GM12873 (cell line): ENCODE data around the gene SPATS2.

Source experiments
- TF ChIP-seq, protein P1 (sequence below): IDR thresholded peaks from 2 replicates; pipeline ENCODE4 v1.5.1; 2012; ENCODE audit warnings: low read depth, mild to moderate bottlenecking, moderate library complexity, low read length, control low read depth; ENCODE audit not compliant: insufficient read depth; ENCODE audit errors: missing control alignments

Gene SPATS2

DNA sequence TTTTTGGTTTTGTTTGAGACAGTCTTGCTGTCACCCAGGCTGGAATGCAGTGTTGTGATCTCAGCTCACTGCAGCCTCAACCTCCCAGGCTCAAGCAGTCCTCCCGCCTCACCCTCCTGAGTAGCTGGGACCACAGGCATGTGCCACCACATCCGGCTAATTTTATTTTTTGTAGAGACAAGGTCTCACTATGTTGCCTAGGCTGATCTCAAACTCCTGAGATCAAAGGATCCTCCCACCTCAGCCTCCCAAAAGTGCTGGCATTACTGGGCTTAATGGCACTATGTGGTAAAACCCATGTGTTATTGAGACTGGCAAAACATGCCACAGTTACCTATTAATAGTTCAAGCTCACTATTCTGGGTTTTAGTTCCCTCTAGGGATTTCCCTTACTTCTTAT is 120.3 kb downstream of the SPATS2 start:
- TF ChIP-seq, protein P1, sequence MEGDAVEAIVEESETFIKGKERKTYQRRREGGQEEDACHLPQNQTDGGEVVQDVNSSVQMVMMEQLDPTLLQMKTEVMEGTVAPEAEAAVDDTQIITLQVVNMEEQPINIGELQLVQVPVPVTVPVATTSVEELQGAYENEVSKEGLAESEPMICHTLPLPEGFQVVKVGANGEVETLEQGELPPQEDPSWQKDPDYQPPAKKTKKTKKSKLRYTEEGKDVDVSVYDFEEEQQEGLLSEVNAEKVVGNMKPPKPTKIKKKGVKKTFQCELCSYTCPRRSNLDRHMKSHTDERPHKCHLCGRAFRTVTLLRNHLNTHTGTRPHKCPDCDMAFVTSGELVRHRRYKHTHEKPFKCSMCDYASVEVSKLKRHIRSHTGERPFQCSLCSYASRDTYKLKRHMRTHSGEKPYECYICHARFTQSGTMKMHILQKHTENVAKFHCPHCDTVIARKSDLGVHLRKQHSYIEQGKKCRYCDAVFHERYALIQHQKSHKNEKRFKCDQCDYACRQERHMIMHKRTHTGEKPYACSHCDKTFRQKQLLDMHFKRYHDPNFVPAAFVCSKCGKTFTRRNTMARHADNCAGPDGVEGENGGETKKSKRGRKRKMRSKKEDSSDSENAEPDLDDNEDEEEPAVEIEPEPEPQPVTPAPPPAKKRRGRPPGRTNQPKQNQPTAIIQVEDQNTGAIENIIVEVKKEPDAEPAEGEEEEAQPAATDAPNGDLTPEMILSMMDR: no peak

DNA sequence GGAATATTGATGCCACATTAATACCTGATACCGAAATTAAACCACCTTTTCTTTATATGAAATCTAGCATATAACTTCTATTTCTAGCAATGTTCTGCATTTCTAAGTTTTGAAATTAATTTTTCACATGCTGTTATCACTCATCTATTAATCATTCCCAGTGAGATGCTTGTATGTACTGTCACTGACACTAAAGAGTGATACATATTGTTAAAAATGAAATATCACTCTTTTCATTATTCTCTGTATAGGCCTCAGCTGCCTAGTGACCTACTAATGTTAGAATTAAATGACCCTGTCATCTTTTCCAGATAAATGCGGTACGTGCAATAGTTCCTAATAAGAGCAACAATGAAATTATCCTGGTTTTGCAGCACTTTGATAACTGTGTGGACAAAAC is 121.9 kb downstream of the SPATS2 start:
- TF ChIP-seq, protein P1: no peak

GRCh38 chr12:49489720-49490119 is 122.5 kb downstream of the SPATS2 start:
- TF ChIP-seq, protein P1: no peak

DNA sequence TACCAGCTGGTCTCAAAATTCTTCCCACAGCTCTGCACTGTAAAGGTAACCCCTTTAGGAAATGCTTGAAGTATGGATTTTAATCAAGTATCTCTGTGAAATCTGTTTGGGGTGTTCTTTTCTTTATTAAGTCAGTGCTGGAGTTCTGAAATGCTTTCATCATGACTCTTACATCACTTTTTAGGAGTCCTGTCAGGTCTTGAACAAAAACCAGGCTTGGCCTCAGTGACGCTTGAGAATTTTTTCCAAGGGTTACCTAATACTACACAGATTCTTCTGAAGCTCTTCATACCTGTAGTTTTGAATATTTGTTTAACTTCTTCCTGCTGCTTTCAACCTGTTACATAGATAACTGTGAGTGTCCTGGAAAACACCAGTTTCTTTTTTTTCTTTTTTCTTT is 124.6 kb downstream of the SPATS2 start:
- TF ChIP-seq, protein P1: no peak

DNA sequence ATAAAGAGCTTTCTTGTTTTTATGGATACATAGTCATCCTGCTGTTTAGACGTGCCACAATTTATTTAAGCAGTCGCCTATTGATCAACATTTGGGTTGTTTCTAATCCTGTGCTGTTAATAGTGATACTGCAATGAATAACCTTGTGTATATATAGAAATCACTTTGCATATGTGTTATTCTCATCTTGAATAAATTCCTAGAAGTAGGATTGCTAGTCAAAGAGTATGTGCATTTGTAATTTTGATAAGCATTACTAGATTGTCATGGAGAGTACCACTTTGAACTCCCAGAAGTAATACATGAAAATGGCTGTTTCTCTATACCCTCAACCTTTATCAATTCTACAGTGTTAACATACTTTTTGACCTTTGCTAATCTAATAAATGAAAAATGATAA is 126.6 kb downstream of the SPATS2 start:
- TF ChIP-seq, protein P1: no peak

- TF ChIP-seq, protein P1: no peak
Observed at GRCh38 chr12:49496417-49497360, 129.4 kb downstream of the SPATS2 start.

DNA sequence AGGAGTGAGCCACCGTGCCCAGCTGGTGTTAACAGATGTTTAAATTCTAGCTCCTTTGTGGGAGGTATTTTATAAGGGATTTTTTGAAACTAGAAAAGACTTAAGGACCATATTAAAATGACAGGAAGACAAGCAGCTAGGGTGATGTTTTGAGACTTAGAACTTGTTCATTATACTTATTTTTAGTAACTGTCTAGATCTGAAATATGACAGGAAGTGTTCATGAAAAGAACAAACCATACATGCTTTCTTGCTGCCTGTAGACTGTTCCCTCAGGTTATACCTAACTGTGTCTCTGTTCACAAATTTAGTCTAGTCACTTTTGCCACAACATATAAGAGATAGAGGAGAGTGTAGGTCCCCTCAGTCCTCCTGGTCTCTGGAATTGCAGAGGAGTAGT is 134.6 kb downstream of the SPATS2 start:
- TF ChIP-seq, protein P1: no peak
